HG03103 (cell line): ENCODE results near the gene C10orf88.
"Not testable (repeated sequence)": the region's sequence is repeated elsewhere in the genome, so short reads cannot be mapped to it uniquely, and the experiment has no call there.

Source experiments
- ATAC-seq: cut with Tn5 transposase; IDR thresholded peaks from one replicate; pipeline ENCODE4 v1.9.1; 2021; ENCODE audit warnings: low read depth; ENCODE audit not compliant: unreplicated experiment

C10orf88 gene

GRCh38 chr10:122966879-122967278, 12.9 kb upstream of the C10orf88 start:
- no peak for ATAC-seq

- ATAC-seq = no peak
Measured at GRCh38 chr10:122962405-122962804, 8.4 kb upstream of the C10orf88 start.

GRCh38 chr10:122957474-122957873, 3.4 kb upstream of the C10orf88 start:
- ATAC-seq = no peak

- no peak for ATAC-seq
Measured at GRCh38 chr10:122955892-122956291, 1.9 kb upstream of the C10orf88 start.

DNA sequence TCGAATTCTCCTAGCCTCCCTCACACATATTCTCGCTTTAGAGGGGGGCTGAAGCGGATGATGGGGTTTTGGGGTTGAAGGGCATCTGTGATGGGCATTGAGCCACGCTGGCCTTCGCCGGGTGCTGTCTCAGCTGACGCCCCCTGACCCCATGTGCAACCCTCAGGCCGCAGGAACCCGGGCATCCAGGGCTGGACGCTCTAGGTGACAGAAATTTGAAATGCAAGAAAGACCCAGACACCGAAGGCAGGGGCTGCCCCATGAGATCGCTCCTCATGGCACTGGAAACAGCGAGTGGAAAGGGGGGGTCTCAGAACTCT, 664 bp upstream of the C10orf88 start:
- no peak for ATAC-seq

- no peak for ATAC-seq
Measured at GRCh38 chr10:122949296-122949695, 4.7 kb downstream of the C10orf88 start.

GRCh38 chr10:122939856-122940543, 14.0 kb downstream of the C10orf88 start:
- ATAC-seq = no peak

- no peak for ATAC-seq
Measured at GRCh38 chr10:122939133-122939855, 14.7 kb downstream of the C10orf88 start.

GRCh38 chr10:122931088-122931906, 22.7 kb downstream of the C10orf88 start:
- ATAC-seq = no peak

DNA sequence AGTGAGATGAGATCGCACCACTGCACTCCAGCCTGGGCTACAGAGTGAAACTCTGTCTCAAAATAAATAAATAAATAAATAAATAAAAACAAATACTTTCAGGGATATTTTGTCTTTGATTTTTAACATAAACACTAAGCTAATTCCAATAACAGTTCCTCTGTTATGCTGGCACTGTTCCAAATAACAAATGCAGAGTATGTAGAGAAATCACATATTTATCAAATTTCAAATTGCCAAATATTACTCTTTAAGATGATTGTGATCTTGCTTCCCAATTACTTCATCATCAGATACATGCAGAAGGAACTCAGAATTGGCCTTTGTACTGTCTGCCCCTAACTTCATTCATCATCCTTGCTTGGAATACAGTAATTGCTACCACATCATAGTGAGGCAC, 23.9 kb downstream of the C10orf88 start:
- no peak for ATAC-seq

- no peak for ATAC-seq
Measured at GRCh38 chr10:122915700-122916099, 38.3 kb downstream of the C10orf88 start.

- ATAC-seq = no peak
Measured at GRCh38 chr10:122911889-122912484, 42.0 kb downstream of the C10orf88 start.

GRCh38 chr10:122910310-122910709, 43.7 kb downstream of the C10orf88 start, which contains the start of gene FAM24A:
FAM24A (plus strand) TSS chr10:122910610; CDS start chr10:122911635, 1,025 bp downstream.
- ATAC-seq = no peak

- not testable (repeated sequence) for ATAC-seq
Measured at GRCh38 chr10:122903861-122904260, 50.2 kb downstream of the C10orf88 start.

GRCh38 chr10:122894261-122894944, 59.6 kb downstream of the C10orf88 start:
- ATAC-seq = no peak

DNA sequence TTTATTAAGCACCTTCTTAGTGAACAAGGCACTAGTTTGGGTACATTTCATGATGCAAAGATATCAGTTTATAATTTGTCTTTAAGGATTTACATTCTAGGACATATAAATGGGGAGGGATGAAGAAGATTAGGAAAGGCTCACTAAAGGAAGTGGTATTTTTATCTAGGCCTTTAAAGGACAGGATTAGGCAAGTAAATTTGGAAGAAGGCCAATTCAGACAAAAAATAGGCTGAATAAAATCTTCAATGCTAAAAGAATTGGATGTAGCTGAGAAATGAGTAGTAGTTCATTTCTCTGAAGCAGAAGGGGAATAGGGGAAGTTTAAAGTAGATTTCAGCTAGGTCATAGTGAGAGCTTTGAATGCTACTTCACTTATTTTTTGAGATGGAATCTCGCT, 69.9 kb downstream of the C10orf88 start:
- no peak for ATAC-seq

DNA sequence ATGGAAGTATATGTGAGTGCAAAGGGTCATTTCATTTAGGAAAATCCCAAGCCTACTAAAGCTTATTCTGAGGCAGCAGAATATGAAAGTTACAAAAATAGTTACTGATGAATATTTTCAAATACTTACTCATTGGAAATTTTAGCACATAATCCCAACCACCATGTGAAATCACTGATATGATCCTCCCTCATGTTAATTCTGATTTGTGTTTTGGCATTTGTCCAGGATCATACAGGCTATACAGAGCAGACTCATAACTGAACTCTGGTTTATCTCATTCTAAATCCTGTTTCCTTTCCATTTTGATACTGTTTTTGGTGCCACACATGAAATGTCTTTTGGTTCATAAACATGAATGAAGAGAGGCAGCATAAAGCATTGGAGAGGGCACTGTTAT, 71.3 kb downstream of the C10orf88 start:
- ATAC-seq = no peak
